KOPT-K1 (cell line): ENCODE measurements around the gene NAGLU.

Experiments used
- H3K27ac ChIP-seq: fragments of 200-600 bp; sonication (generic); 2 replicates; pipeline ENCODE4 v1.5.1; 2016; ENCODE audit warnings: antibody characterized with exemption, mild to moderate bottlenecking, low read depth, low read length; ENCODE audit not compliant: poor library complexity, severe bottlenecking
- H3K36me3 ChIP-seq: fragments of 200-600 bp; sonication (generic); 2 replicates; pipeline ENCODE4 v1.5.1; 2017; ENCODE audit warnings: antibody characterized with exemption, mild to moderate bottlenecking, low read length, moderate library complexity; ENCODE audit not compliant: insufficient read depth
- H3K9me3 ChIP-seq: fragments of 200-600 bp; sonication (generic); 2 replicates; pipeline ENCODE4 v1.5.1; 2017; ENCODE audit warnings: antibody characterized with exemption, low read length, mild to moderate bottlenecking; ENCODE audit not compliant: insufficient read depth, poor library complexity, severe bottlenecking

The NAGLU gene

GRCh38 chr17:42563143-42563509, 27.1 kb downstream of the NAGLU start:
- Histone ChIP-seq H3K36me3 (peaks cover 32% of the 10 kb centered on the region), H3K27ac (peak overlapping the region; percentile 76), H3K9me3 (no peaks in the 10 kb centered on the region)

GRCh38 chr17:42563543-42563942, 27.5 kb downstream of the NAGLU start:
- H3K9me3 ChIP-seq: no peaks in the 10 kb centered on the region
- peak overlapping the region; percentile 76 for H3K27ac ChIP-seq
- peaks cover 35% of the 10 kb centered on the region for H3K36me3 ChIP-seq

DNA sequence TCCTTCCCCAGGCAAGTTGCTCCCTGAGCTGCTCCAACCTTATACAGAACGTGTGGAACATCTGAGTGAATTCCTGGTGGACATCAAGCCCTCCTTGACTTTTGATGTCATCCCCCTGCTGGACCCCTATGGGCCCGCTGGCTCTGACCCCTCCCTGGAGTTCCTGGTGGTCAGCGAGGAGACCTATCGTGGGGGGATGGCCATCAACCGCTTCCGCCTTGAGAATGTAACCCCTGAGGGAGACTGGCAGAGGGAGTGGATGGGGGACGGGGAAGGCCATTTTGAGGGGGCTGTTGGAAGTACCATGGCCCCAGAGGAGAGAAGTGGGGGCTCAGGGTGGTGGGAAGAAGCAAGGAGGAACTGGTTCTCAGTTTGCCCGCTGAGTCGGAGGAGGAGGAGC, 27.9 kb downstream of the NAGLU start:
- Histone ChIP-seq H3K36me3 (peaks cover 39% of the 10 kb centered on the region), H3K27ac (no peak overlapping the region), H3K9me3 (no peaks in the 10 kb centered on the region)

GRCh38 chr17:42564815-42565522, 28.9 kb downstream of the NAGLU start:
- Histone ChIP-seq H3K36me3 (peaks cover 49% of the 10 kb centered on the region), H3K27ac (no peak overlapping the region), H3K9me3 (no peaks in the 10 kb centered on the region)

GRCh38 chr17:42565523-42566214, 29.6 kb downstream of the NAGLU start:
- Histone ChIP-seq H3K27ac (peak overlapping the region; percentile 90), H3K36me3 (peaks cover 56% of the 10 kb centered on the region), H3K9me3 (no peaks in the 10 kb centered on the region)

DNA sequence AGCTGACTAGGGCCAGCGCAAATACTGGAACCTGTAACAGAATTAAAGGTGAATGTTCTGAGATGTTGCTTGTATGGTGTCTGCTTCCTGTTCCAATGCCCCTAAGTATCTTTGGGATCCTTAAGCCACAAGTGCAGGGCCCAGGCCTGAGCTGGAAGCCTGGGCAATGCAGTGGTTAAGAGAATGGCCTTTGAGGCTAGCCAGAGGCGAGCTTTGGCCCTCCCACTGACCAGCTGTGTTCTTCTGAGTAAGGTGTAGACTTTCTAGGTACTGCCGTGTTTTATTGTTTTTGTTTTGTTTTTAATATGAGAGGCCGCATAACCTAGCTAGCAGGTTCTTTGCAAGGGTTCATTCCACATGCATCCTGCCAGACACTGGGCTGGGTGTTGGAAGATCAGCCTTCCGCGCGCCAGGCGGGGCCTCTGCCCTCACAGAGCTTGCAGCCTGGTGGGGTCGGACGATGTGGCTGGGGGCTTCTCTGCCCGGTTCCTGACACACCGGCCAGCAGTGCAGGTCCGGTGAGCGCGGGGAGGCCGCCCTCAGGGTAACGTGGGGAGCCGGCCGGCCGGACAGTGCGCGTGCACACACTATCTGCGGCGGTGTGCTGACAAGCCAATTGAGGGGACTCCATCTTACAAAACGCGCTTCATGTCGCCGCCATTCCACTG, 30.3 kb downstream of the NAGLU start:
- H3K9me3 ChIP-seq: no peaks in the 10 kb centered on the region
- H3K27ac ChIP-seq: peak overlapping the region; percentile 90
- peaks cover 63% of the 10 kb centered on the region for H3K36me3 ChIP-seq

DNA sequence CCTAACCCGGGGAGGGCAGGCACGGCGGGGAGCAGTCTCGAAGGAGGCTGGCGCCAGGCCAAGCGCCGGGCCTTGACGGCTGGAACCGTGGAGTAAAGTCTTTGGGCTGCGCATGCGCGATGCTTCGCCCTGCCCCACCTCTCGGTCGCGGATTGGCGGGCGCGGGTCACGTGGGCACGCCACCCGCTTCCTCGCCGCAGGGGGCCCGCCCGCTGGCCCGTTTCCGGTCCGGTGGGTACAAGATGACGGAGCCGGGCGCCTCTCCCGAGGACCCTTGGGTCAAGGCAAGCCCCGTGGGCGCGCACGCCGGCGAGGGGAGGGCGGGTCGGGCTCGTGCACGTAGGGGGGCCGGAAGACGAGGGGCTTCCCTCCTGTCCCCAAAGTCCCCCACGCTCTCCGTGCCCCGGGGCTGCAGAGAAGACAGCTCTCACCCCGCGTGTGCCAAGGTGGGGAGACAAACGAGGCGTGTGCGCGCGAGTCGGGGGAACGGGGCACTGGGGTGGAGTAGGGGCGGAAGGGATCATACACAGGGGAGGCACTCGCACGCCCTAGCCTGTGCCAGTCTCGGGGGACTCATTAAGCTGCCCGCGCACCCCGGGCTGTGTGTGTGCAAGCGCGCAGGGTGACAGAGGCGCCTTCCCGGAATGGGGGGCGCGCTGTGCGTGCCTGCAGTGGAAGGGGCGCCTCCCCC, 31.0 kb downstream of the NAGLU start, which contains the start of gene MLX:
Gene MLX, plus strand, starts transcription at position 218 of the 691 bp plus-strand sequence. Its CDS starts 25 bp downstream, at position 243.
- Histone ChIP-seq H3K9me3 (no peaks in the 10 kb centered on the region), H3K36me3 (peaks cover 70% of the 10 kb centered on the region), H3K27ac (peak within 1 kb of the TSS; percentile 90)

DNA sequence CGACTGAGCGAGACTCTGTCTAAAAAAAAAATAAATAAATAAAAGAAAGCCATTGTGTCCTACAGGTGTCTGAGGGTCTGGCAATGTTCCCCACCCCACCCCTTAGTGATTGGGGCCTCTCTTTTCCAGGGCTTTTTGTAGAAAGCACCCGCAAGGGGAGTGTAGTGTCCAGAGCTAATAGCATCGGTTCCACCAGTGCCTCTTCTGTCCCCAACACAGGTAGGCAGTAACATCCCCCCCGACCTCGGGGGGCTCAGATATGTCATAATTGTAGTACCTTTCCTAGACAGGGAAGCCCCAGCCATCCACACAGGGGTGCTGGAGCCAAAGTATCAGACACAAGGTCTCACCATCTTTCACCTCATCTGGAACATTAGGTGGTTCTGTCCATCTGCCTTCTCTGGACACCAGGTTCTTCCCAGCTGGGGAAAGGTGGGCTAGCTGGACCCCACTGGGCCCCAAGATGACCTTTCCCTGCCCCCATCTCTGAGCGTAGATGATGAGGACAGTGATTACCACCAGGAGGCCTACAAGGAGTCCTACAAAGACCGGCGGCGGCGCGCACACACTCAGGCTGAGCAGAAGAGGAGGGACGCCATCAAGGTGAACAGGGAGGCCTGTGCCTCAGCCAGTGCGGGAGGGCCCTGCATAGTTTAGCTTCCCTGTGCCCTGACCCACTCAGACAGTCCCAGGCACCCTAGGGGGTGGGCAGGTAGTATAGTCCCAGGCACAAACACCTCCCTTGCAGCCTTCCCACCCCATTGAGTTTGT, 32.5 kb downstream of the NAGLU start:
- Histone ChIP-seq H3K36me3 (peaks cover 81% of the 10 kb centered on the region), H3K27ac (no peak overlapping the region), H3K9me3 (no peaks in the 10 kb centered on the region)

GRCh38 chr17:42571435-42572225, 35.6 kb downstream of the NAGLU start:
- H3K36me3 ChIP-seq: peaks cover 81% of the 10 kb centered on the region
- no peaks in the 10 kb centered on the region for H3K9me3 ChIP-seq
- H3K27ac ChIP-seq: no peak overlapping the region

GRCh38 chr17:42573095-42573494, 37.1 kb downstream of the NAGLU start:
- H3K9me3 ChIP-seq: no peaks in the 10 kb centered on the region
- no peak overlapping the region for H3K27ac ChIP-seq
- H3K36me3 ChIP-seq: peaks cover 81% of the 10 kb centered on the region

DNA sequence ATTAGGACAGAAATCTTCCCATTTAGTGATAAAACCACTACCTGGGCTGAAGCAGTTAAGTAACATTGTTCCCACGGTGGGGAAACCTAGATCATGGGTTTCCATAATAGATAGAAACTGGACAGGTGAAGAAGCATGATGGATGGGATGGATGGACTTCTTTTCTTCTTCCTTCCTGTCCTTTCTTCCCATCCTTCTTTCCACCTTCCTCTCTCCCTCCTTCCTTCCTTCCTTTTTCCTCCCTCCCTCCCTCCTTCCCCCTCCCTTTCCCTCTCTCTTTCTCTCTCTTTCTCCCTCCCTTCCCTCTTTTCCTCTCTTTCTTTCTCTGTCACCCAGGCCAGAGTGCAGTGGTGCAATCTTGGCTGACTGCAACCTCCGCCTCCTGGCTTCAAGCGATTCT, 38.4 kb downstream of the NAGLU start:
- Histone ChIP-seq H3K27ac (no peak overlapping the region), H3K36me3 (peaks cover 71% of the 10 kb centered on the region), H3K9me3 (no peaks in the 10 kb centered on the region)

- Histone ChIP-seq H3K9me3 (no peaks in the 10 kb centered on the region), H3K36me3 (peaks cover 71% of the 10 kb centered on the region), H3K27ac (peak overlapping the region; percentile 92)
Measured at GRCh38 chr17:42577140-42577531, 41.1 kb downstream of the NAGLU start.

GRCh38 chr17:42577532-42578281, 41.7 kb downstream of the NAGLU start, which contains the start of gene PSMC3IP:
TSS of gene PSMC3IP (minus strand) at chr17:42577729. CDS start at chr17:42577686, 43 bp downstream.
- Histone ChIP-seq H3K36me3 (peaks cover 71% of the 10 kb centered on the region), H3K9me3 (no peaks in the 10 kb centered on the region), H3K27ac (peak within 1 kb of the TSS; percentile 92)
